ENCODE results near the gene BCDIN3D.

DNA sequence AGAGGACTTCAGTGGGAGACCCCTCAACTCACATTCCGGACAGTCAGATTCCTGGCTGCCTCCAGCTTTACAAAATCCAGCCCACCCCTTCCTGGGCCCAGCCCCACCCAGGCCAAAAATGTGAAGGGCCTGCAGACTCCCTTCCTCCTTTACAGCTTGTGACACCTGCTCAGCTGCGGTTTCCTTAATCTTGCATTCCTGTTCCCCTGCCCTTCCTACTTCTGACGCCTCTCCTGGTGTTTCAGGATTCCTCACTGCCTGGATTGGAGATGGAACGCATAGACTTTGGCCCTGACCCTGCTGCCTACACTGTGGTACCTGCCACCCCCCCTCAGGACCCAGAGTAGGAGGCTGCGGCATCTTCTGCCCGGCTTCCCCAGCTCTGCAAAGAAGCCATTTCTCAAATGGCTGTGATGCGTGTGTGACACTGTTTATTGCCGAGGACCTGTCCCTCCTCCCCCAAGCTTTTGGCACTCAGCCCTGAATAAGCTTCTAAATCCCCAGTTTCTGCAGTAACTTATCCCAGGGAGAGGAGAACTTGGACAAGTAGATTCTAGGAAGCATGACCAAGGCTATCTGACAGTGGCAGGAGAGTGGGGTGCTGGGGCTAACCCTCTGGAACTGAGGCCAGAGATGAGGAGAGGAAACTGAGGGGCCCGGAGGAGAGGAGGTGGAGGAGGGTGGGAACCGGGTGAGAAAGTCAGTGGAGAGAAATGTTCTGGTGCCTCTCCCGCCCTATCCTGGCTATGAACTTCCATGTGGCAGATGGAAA lies 24.9 kb upstream of the BCDIN3D start:
- TF ChIP-seq, protein P1, sequence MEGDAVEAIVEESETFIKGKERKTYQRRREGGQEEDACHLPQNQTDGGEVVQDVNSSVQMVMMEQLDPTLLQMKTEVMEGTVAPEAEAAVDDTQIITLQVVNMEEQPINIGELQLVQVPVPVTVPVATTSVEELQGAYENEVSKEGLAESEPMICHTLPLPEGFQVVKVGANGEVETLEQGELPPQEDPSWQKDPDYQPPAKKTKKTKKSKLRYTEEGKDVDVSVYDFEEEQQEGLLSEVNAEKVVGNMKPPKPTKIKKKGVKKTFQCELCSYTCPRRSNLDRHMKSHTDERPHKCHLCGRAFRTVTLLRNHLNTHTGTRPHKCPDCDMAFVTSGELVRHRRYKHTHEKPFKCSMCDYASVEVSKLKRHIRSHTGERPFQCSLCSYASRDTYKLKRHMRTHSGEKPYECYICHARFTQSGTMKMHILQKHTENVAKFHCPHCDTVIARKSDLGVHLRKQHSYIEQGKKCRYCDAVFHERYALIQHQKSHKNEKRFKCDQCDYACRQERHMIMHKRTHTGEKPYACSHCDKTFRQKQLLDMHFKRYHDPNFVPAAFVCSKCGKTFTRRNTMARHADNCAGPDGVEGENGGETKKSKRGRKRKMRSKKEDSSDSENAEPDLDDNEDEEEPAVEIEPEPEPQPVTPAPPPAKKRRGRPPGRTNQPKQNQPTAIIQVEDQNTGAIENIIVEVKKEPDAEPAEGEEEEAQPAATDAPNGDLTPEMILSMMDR (IDR thresholded peaks at IDR 0.05) = no peak
- TF ChIP-seq EP300 (IDR thresholded peaks at IDR 0.05) = no peak
